CD4-positive, alpha-beta T cell treated with Interleukin-17A for 1 hour (primary cell): ENCODE measurements around the gene RPS27.
"Not testable (repeated sequence)": the region's sequence is repeated elsewhere in the genome, so short reads cannot be mapped to it uniquely, and the experiment has no call there.

Source experiments
- DNase-seq: peaks from one replicate; pipeline ENCODE4 v3.0.0-alpha.2; 2020

RPS27 gene

DNA sequence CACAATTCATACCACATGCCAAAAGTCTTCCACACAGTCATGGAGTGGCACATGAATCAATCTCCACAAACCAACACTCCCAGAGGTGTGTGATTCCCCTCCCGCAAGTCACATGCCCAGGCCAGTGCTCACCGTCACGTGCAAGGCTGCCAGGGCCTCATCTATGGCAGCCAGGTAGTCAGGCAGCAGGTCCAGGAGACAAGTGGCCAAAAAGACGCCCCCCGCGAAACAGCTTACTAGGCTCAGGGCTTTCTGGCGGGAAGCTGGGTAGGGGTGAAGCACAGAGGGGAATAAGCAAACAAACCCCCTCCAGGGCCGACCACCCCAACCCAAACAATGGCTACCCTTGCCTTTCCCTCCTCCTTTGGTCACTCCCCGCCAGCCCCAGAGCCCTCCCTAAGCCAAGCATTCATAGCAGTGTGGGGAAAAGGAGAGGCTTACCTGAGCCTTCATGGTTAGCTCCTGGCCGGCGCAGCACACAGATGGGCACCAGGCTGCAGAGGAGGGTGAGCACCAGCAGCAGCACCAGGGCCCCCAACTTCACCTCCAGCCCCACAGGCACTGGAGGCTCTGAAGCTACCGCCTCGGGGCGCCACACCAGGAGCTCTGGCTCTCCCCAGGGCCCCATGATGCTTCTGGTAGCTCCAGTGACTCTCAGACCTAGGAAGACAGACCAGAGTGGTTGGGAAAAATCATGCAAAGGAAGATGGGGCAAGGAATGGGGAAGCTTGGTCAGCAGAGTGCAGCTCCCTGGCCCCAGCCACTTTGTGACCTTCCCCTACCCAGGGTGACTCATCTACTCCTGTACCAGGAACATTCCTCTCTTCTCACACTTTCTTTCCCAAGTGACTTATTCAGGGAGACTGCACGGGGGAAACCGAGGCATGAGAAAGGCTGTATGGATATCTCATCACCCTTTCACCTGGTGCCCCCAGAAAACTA lies 28.2 kb upstream of the RPS27 start:
- no peak for DNase-seq

DNA sequence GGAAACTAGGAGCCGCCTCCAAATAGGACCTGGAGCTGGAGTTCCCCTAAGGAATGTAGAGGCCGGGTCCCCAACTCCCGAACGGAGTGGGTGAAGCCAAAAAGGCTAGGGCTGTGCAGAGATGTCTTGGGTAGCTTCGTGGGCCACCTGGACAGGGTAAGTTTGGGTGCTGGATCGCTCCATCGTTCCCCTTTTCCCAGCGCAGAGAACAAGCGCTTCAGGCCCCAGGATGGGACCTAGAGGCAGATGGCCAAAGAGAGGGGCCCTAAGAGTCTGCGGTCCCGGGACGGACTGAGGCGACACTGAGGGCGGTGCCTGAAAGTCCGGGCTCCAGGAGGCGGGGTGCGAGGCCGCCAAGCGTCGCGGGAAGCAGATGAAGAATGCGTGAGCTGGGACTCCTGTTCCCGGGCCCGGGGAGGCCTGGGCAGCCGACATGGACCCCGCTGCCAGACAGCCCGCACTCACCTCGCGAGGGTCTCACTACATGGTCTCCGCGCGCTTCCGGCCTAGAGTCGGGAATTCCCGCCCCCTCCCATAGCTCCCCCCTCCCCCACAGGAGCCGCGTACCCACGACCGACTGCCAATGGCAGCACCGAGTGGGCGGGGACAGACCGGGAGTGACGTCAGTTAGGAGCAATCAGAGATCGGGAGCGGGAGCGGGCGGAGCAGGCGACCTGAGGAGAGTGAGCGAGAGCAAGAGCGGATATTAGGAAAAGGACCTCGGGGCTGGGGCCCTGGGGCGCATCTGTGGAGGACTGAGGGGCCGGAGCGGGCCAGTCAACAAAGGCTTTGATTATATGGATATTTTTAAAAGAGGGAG lies 27.3 kb upstream of the RPS27 start, which contains the start of gene SLC39A1:
Gene SLC39A1 (minus strand): TSS at position 508 of the 820 bp plus-strand sequence. CDS start 822 bp downstream, outside the sequence.
- DNase-seq: peak; percentile 95

DNA sequence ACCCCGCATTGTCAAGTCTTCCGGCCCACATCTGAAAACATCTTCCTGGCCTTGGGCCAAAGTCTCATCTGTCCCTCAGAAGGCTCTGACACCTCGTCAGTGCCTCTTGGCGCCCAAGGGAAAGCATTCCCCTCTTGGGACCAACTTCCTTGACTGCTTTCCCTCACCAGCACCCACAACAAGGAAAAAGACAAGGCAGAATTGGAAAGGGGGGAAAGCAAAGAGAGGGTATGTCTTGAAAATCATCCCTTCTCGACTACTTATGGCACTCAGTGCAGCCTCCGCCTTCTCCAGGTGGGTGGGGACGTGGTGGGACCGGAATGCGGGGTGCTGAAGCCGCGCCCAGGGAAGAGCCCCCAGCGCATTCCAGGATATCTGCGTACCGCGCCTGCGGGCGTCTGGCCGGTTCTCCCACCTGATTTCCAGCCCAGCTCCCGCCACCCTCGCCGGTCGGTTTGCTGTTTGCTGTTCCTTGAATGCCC lies 26.7 kb upstream of the RPS27 start:
- no peak for DNase-seq

DNA sequence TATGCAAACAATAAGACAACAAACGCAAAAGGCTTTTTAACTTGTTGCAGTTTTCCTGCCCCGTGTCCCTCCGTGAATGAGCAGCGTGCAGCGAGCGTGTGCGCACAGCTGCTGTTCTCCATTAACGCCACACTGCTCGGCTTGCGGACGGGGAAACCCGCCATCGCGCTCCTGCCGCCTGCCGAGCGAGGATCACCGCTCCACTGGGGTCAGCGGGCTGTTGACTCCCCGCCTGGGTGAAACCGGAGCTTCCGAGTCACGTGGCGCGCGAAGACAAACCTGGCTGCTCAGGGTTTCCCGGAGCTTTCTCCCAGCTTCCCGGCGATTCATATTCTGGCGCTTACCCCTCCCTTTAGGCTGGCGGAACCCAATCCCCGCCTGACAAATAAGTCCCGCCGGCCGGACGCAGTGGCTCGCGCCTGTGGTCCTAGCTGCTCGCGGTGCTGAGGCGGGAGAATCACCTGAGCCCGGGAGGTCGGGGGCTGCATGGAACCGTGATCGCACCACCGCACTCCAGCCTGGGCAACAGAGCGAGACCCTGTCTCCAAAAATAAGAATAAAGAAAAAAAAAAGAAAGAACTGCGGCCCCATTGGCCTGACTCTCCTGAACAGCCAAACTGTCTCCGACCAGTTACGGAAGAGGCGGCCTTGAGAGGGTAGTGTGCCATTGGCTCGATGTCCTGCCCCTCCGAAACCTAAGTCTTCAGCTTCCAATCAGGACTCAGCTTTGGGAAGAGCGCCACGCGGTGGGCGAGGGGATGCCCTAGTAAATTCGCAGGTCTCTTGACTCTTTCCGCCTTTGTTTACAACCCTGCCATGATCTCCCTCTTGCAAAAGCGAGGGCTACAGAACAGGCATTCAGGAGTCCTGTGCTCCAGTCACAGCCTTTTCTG lies 23.2 kb upstream of the RPS27 start, which contains the start of gene CREB3L4:
Gene CREB3L4 (plus strand): TSS at position 796 of the 893 bp plus-strand sequence. CDS start 624 bp downstream, outside the sequence.
- peak; percentile 93 for DNase-seq

DNA sequence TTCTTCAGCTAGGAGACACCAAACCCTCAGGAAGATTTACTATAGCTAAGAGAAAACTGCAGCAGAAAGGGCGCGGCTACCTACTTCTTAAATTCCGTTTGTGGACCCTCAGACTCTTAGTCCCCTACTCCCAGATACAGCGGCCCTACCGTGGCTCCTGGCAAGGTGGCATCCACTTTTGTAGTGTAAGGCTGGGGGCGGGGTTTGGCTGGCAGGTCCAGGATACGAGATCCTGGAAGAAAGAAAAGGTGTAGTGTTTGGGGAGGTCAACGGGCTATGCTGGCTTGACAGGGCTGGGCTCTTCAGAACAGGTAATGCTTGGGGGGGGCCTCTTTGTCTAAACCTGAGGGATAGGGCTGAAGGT lies 22.6 kb upstream of the RPS27 start:
- DNase-seq: no peak

DNA sequence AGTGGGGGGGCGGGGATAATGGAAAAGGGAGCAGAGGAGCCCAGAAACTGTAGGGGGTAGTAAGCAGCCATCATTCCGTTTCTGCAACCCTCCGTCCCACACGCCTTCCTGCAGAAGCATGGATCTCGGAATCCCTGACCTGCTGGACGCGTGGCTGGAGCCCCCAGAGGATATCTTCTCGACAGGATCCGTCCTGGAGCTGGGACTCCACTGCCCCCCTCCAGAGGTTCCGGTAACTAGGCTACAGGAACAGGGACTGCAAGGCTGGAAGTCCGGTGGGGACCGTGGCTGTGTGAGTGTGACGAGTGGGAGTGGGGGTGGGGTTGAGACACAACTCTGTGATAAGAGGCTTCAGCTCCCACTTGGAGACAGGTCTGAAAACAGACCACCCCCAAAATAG lies 22.2 kb upstream of the RPS27 start:
- DNase-seq: no peak

DNA sequence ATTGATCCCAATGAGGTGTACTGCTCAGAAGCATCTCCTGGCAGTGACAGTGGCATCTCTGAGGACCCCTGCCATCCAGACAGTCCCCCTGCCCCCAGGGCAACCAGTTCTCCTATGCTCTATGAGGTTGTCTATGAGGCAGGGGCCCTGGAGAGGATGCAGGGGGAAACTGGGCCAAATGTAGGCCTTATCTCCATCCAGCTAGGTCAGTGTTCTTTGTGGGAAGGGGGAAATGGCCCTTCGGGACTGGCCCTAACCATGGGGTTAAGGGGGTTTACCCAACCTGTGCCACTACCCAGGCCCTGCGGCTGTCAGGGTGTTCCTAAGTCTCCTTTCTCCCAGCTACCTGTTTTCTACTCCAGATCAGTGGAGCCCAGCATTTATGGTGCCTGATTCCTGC lies 21.6 kb upstream of the RPS27 start:
- no peak for DNase-seq

DNA sequence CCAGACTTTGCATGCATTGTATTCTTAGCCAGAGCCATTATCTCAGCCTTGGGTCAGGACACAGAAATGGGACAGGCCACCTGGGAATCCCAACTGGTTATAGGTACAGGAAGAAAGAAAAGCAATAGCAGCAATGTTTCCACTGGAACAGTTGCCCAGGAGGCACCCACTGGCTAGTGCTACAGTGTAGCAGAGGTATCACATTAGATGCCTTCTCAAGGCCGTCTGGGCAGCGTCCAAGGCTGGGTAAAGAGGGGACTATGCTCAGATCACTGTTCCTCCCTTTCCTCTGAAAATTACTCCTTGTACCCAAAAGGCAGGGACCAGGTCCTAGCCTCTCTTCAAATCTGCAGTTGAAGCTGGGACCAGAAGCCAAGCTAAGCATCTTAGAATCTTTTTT lies 20.2 kb upstream of the RPS27 start:
- DNase-seq: no peak

DNA sequence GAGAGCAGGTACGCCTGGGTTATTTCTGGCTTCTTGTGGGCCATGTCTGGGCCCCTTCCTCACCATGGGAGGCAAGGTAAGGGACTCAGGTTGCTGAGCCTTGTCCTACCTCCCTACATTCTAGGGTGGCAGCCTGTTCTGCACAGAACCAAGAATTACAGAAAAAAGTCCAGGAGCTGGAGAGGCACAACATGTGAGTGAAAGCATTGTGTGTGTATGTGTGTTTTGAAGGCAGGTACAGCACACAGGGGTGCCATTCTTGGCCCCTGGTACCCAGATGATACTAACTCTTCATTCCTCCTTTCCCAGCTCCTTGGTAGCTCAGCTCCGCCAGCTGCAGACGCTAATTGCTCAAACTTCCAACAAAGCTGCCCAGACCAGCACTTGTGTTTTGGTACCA lies 17.5 kb upstream of the RPS27 start:
- no peak for DNase-seq

DNA sequence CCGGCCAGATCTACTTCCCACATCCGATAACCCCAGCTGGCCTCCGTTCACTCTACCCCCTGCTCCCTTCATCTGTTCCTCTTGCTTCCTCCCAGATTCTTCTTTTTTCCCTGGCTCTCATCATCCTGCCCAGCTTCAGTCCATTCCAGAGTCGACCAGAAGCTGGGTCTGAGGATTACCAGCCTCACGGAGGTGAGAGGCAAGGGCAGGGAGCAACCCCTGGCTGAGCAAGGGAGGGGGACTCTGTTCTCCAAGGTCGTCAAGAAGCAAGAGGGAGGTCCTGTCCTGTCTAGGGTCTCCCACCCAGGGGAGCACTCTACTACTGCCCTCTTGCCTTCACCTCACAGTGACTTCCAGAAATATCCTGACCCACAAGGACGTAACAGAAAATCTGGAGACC lies 17.0 kb upstream of the RPS27 start:
- DNase-seq: no peak

DNA sequence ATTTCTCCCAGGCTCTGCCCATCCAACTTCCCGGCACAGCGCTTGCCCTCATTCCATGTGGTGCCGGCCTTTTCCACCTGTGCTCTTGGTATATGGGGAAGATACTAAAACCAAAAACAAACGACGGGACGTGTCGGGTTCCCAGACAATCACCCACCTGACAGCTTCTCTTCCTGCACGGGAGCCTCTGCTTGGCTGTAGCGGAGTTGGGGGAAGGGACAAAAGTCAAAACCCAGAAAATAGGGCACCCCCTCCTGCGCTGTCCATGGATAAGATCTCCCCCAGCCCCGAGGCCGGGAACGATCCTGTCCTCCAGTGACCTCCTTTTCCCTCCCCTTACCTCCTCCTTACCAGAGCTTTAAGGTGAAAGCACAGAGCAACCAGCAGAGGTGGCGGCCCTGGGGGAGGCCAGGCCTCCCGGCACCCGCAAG lies 13.7 kb upstream of the RPS27 start:
- no peak for DNase-seq

DNA sequence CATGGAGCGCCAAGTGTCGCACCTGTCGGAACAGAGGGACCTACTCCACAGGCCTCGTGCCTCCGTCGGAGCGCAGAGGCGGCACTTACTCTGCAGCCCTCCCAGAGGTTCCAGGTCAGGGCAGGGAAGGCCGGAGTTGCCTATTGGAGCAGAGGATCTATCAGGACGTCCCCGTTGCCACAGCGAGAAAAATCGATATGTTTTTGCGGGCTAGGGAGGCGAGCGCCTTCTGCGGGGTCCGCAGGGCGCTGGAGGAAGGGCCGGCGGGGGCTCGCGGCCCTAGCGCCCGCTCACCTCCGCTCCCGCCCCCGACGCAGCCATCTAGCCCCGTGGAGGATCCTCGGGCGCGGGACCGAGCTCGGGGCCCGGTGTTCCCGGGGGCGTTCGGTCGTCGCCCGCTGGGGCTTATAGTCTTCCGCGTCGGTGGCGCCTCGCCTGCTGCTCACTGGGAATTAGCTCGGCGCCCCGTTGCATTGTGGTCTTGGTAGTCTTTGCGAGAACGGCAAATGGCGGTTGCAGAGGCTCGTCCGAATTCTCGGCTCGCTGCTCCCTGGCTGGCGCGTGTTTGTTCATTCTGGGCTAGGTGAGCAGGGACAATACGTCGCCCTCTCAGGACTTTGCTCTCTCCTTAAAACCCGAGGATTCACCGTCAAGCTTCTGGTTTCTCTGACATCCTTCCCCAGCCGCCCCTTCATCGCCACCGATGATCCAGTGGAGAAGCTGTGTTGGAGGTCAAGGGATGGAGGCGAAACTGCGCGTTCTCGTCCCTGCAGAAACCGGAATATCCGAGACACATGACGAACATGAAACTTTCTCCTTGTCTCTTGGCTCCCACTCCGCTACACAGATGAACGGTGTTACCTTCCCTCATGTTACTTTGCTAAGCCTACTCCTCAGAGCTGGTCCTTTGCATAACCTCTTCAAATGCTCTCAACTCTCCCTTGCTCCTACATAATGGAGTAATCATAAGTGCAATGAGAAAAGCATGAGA lies 13.0 kb upstream of the RPS27 start, which contains the start of gene JTB:
Gene JTB (minus strand): TSS at position 425 of the 991 bp plus-strand sequence. CDS start 422 bp downstream, at position 3.
- DNase-seq: peak; percentile 88

DNA sequence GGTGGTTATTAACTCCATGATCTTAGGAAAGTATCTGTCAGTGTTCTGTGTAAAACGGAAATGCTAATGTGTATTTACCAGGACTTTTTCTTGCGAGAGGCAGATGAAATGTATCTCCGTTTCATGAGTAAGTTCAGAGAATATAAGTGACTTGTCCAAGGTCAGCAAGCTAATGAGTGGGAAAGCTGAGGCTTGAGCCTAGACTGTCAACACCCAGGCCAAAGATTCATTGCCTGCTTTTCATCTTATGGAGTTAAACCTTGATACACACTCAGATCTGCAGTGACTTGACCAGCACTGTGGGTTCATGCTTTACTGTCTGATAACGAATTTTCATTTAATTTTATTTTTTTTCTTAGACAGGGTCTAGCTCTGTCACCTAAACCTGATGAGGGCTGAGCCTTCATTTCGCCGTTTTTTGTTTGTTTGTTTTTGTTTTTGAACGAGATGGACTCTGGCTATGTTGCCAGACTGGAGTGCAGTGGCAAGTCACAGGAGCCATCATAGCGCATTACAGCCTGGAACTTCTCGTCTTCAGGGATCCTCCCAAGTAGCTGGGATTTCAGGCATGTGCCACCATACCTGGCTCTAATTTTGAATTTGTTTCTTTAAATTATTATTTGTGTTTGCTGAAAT lies 12.2 kb upstream of the RPS27 start:
- DNase-seq: no peak

DNA sequence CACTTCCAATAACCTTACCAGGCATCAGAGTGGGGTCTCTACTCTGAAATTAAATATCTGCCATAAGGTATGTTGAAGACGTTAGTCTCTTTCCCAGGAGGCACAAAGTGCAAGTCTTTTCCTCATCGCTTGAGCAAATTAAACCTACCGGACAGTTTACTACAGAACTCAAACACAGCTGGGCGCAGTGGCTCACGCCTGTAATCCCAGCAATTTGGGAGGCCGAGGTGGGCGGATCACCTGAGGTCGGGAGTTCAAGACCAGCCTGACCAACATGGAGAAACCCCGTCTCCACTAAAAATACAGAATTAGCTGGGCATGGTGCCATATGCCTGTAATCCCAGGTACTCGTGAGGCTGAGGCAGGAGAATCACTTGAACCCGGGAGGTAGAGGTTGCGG lies 11.5 kb upstream of the RPS27 start:
- not testable (repeated sequence) for DNase-seq

DNA sequence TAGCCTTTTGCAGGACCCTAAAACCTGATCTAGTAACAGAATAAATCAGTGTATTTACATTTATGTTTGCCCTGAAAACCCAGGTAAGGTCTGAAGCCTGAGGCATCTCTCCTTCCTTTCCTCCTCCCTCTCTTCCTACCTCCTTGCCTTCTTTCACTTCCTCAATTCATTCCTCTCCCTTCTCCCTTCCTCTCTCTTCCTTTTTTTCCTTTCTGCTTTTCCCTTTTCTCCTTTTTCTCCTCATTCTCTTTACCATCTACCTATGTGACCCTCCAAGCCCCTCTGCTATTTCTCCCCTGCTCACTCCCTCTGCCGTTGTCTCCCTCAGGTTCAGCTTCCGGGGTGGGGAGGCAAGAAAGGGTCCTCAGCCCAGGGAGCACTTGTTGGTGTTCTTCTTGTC lies 8.8 kb upstream of the RPS27 start:
- not testable (repeated sequence) for DNase-seq

DNA sequence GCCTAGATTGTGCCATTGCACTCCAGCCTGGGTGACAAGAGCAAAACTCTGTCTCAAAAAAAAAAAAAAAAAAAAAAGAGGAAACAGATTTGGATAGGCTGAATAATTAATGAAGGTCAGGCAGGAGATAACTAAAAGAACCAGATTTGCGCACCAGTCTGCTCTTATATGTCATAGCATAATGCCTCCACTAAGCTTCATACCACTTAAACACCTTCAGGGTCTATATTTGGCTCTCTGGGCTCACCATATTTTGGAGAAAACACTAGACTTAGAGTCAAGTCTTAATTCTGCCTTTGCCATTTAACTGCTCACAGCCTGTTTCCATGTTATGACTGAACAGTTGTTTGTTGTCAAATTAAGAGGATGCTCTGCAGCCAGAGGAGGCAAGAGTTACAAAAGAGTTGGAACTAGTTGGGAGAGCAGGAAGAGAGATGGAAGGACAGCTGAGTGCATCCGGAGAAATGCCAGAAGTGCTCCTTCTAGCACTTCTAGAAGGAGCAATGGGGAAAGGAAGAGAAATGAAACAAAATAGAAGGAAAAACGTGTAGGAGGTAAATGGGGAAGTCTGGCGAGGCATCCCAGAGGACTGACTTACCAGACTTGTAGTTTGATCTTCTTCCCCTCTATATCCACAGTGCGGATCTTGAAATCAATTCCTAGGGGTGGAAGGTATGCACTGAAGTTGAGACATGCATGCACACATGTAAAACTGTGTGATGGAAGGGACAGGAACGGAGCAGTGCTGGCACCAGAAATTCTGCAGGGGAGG lies 6.3 kb upstream of the RPS27 start:
- DNase-seq: no peak

DNA sequence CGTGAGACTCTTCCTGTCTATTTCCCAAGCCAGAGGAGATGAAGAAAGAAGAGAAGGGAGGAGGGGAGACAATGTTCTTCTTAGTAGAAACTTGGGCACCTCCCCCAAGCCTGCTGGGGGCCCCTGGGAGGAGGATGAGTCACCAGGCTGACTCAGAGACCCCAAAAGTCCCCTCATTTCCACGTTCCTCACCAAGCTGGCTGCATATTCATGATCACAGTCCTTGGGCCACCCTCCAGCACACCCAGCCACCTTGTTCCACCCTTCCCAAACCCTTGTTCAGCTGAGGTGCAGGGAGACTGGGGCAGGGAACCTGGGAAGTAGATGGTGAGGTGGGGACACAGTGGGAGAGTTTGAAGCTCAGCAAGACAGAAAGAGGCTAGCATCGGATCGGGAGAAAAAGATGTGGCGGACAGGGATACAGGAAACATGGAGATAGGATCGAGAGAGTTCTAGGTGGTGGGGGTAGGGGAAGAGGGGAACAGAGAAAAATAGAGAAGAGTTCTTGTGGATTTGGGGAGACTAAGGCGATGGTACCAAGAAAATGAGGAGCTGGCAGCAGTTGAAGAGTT lies 5.1 kb upstream of the RPS27 start:
- DNase-seq: no peak

DNA sequence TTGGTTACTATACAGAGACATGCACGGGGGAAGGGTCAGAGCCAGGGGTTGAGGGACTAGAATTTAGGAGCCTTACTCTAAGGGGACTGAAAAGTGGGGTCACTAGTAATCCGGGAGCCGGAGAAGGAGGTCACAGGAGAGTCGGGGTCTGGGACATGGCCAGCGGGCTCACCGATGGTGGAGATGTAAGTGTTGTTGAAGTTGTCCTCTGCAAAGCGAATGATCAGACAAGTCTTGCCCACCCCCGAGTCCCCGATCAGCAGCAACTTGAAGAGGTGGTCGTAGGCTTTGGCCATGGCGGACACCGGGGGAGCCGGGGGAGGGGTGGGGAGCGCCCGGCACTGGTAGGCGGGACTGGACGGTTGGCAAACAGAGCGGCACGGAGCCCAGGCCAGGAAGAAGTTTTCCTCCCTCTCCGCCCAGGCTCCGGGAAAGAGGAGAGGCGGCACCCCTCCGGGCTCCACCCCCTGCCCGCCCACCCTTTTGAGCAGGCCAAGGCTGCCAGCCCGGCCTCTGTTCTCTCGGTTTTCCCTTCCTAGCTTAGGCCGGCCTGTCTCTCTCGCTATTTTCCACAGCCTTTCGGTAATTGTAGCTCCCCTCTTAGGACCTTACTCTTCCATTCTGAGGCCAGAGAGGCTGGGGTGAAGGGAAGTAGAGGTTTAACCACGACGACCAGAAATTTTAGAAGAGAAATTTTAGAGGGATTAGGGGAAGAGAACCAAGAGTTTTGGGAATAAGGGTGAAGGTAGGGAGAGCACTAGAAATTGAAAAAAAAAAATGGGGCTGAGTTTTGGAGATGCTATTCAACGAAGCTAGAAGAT lies 4.4 kb upstream of the RPS27 start, which contains the start of gene RAB13:
Gene RAB13 (minus strand): TSS at position 399 of the 821 bp plus-strand sequence. CDS start 103 bp downstream, at position 296.
- no peak for DNase-seq
